ENCODE data around the gene CTSD. TPM values are rescaled to one million over a fixed set of nuclear protein-coding genes. Genes with fewer than 3 reads are reported as not detected.
A peak's percentile ranks its signal among the peaks of the same experiment; 100 is the strongest.

Gene CTSD
- total RNA-seq, 1 donor from 2014 or later, result 44.9 TPM

DNA sequence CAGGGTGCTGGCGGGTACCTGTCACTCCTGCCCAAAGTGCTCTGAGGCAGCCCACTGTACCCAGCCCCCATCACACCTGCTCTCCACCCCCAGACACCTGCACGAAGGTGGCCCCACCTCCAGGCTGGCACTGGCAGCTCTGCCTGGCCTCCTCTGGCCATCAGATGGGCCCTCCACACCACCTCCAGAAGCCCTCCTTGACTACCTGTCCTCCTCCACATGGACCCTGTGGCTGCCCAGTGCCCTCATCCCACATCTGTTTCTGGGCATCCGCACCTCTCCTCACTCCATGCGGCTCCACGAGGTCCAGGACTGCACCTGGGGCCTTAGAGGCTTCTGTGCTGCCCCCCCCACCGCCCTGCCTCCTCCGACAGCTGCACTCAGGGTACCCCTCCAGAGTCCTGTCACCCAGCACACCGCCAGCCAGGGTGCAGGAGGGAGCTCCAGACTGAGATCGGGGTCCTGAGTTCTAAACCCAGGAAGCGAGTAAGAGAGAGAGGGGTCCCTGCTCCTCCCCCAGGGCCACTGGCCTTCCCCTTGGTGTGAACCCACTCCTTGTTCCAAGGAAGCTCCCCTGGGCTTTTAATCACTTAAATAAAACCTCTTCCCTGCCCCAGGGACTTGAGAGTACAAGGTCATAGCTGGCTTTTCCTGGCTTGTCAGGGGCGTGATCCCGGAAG, 1.7 kb downstream of the CTSD start:
- no peaks in the 10 kb centered on the region for H3K27me3 ChIP-seq (ENCODE audit: control insufficient read depth in 3 of 3, insufficient read depth in 3 of 3, low read length in 3 of 3)
- H3K9ac ChIP-seq (ENCODE audit: low read depth in 1 of 3, low read length in 3 of 3), result peak overlapping the region; percentile 89 to 97 (median 92)
- H3K4me3 ChIP-seq (ENCODE audit: low read length in 3 of 3), result peak overlapping the region; percentile 80 to 91 (median 86)
- peaks cover 43 to 69% (median 61%) of the 10 kb centered on the region in 3 donors for H3K4me1 ChIP-seq (ENCODE audit: control insufficient read depth in 3 of 3, insufficient read depth in 3 of 3, low read length in 3 of 3)
- H3K9me3 ChIP-seq (ENCODE audit: control insufficient read depth in 3 of 3, low read length in 3 of 3), result no peaks in the 10 kb centered on the region
- H3K36me3 ChIP-seq (ENCODE audit: control insufficient read depth in 3 of 3, insufficient read depth in 3 of 3, low read length in 3 of 3), result peaks cover 19 to 35% (median 22%) of the 10 kb centered on the region in 3 donors
- peak overlapping the region; percentile 96 for H3K27ac ChIP-seq (ENCODE audit: low read depth, low read length)

DNA sequence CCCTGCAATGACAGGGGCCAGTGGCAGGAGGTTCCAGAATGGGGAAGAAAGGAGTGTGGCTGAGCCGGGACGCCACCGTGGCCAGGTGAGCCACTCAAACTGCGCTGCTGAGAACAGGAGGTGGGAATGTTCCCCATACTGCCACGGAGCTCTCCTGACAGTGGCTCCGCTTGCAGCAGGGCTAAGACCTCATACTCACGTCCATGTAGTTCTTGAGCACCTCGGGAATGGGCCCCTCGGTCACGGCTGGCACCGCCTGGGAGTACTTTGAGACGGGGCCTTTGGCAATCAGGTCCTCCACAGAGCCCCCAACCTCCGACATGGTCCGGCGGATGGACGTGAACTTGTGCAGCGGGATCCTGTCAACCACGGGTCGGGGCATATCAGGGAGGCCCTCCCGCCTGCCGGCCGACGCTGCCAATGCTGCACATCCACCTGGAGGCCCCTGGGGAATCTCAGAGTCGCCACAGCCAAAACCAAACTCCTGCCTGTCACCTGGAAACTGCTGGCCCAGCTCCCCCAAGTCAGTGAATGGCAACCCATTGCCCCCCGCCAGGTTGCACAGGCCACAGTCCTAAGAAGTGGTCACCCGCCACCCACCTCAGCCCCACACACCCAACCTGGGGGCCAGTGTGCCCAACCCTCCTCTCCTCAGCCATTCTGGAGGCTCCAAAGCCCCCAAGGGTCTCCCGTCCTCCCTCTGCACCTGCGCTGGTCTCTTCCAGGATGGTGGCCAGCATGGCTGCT, 2.4 kb downstream of the CTSD start:
- peaks cover 23 to 39% (median 24%) of the 10 kb centered on the region in 3 donors for H3K36me3 ChIP-seq (ENCODE audit: control insufficient read depth in 3 of 3, insufficient read depth in 3 of 3, low read length in 3 of 3)
- no peaks in the 10 kb centered on the region for H3K9me3 ChIP-seq (ENCODE audit: control insufficient read depth in 3 of 3, low read length in 3 of 3)
- peak overlapping the region; percentile 96 for H3K27ac ChIP-seq (ENCODE audit: low read depth, low read length)
- peak overlapping the region; percentile 80 to 91 (median 86) for H3K4me3 ChIP-seq (ENCODE audit: low read length in 3 of 3)
- H3K9ac ChIP-seq (ENCODE audit: low read depth in 1 of 3, low read length in 3 of 3), result peak overlapping the region; percentile 89 to 97 (median 92)
- H3K27me3 ChIP-seq (ENCODE audit: control insufficient read depth in 3 of 3, insufficient read depth in 3 of 3, low read length in 3 of 3), result no peaks in the 10 kb centered on the region
- H3K4me1 ChIP-seq (ENCODE audit: control insufficient read depth in 3 of 3, insufficient read depth in 3 of 3, low read length in 3 of 3), result peaks cover 50 to 76% (median 68%) of the 10 kb centered on the region in 3 donors

DNA sequence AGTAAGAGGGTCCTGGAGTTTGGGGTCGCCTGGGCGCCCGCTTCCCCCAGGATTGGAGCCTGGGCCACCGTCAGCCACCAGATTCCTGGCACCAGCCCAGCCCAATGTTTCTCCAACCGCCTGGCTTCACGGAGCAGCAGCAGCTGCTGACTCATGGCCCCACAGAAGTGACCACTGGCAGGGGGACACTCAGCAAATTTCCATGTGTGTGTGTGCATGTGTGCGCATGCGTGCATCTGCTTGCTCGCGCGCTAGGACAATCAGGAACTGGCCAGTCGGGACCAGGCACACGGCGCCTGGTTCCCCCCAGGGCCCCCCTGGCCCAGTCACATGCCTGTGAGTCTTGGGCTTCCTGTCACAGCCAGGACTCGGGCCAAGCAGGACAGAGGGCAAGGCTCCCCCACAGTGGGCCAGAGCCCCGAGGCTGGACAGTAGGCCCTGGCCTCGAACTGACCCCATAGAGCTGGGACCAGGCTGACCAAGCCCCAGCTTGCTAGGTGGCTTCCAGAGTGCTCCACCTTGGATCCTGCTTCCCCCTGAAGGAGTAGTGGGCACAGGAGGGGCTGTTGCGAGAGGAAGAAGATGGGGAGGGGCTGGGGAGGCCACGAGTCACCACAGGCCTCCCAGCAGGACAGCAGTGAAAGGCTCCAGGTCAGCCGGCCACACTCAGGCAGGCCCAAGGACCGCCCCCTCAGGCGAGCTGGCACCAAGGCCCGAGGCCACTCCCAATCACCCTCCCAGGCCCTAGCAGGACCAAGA, 3.2 kb downstream of the CTSD start:
- peak overlapping the region; percentile 96 for H3K27ac ChIP-seq (ENCODE audit: low read depth, low read length)
- H3K9me3 ChIP-seq (ENCODE audit: control insufficient read depth in 3 of 3, low read length in 3 of 3), result no peaks in the 10 kb centered on the region
- peaks cover 58 to 83% (median 76%) of the 10 kb centered on the region in 3 donors for H3K4me1 ChIP-seq (ENCODE audit: control insufficient read depth in 3 of 3, insufficient read depth in 3 of 3, low read length in 3 of 3)
- H3K4me3 ChIP-seq (ENCODE audit: low read length in 3 of 3), result peak overlapping the region; percentile 48 to 91 (median 64)
- peak overlapping the region; percentile 74 to 97 (median 92) for H3K9ac ChIP-seq (ENCODE audit: low read depth in 1 of 3, low read length in 3 of 3)
- H3K36me3 ChIP-seq (ENCODE audit: control insufficient read depth in 3 of 3, insufficient read depth in 3 of 3, low read length in 3 of 3), result peaks cover 31 to 47% (median 31%) of the 10 kb centered on the region in 3 donors
- H3K27me3 ChIP-seq (ENCODE audit: control insufficient read depth in 3 of 3, insufficient read depth in 3 of 3, low read length in 3 of 3), result no peaks in the 10 kb centered on the region

DNA sequence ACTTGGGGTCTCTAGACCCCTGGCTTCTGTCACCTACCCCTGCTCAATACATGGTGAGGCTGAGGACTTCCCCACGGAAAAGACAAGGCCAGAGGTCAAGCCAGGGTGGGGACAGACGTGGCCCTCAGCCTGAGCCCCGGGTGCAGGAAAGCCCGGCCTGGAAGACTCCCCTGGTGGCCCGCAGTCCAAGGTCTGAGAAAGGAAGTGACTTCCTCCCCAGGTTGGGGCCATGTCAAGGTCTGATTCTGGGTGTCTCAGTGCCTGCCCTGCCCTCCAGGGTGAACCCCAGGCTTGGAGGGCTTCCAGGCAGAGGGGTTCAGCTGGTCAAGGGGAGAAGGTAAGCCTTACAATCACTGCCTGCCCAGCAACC, 3.9 kb downstream of the CTSD start:
- Histone ChIP-seq H3K4me3 (ENCODE audit: low read length in 3 of 3) (peak overlapping the region; percentile 48 to 91 (median 64)), H3K27ac (ENCODE audit: low read depth, low read length) (peak overlapping the region; percentile 96), H3K9me3 (ENCODE audit: control insufficient read depth in 3 of 3, low read length in 3 of 3) (no peaks in the 10 kb centered on the region), H3K9ac (ENCODE audit: low read depth in 1 of 3, low read length in 3 of 3) (peak overlapping the region; percentile 65 to 97 (median 76)), H3K4me1 (ENCODE audit: control insufficient read depth in 3 of 3, insufficient read depth in 3 of 3, low read length in 3 of 3) (peaks cover 64 to 90% (median 83%) of the 10 kb centered on the region in 3 donors), H3K36me3 (ENCODE audit: control insufficient read depth in 3 of 3, insufficient read depth in 3 of 3, low read length in 3 of 3) (peaks cover 38 to 54% (median 38%) of the 10 kb centered on the region in 3 donors), H3K27me3 (ENCODE audit: control insufficient read depth in 3 of 3, insufficient read depth in 3 of 3, low read length in 3 of 3) (no peaks in the 10 kb centered on the region)

DNA sequence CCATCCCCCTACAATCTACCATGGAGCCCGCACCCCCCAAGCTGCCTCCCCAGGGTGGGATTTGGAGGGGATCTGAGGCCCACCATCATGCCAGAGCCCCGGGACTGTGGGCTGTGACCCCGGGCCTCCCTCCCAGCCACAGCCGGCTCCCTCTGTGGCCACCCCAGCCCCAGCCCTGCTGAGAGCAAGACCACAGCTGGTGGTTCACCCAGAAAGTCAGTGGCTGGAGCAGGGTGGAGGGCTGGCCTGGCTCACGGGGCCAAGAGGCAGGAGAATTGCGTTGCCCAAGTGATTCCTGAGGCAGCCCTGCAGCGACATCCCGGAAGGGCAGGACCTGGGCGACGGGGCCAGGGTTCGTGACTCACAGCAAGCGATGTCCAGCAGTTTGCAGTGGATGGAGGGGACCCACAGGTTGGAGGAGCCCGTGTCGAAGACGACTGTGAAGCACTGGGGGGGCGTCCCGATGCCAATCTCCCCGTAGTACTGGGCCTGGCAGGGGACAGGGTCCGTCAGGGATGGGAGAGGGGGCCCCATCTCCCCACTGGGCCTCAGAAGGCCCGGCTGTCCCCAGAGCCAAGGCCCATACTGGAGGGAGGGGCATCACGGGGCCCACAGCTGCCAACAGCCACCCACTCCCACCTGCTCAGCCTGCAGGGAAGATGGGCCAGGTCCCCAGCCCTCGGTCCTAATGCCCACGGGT, 4.4 kb downstream of the CTSD start:
- Histone ChIP-seq H3K27me3 (ENCODE audit: control insufficient read depth in 3 of 3, insufficient read depth in 3 of 3, low read length in 3 of 3) (no peaks in the 10 kb centered on the region), H3K27ac (ENCODE audit: low read depth, low read length) (peak overlapping the region; percentile 96), H3K36me3 (ENCODE audit: control insufficient read depth in 3 of 3, insufficient read depth in 3 of 3, low read length in 3 of 3) (peaks cover 43 to 59% (median 44%) of the 10 kb centered on the region in 3 donors), H3K9ac (ENCODE audit: low read depth in 1 of 3, low read length in 3 of 3) (peak overlapping the region; percentile 65 to 97 (median 76)), H3K9me3 (ENCODE audit: control insufficient read depth in 3 of 3, low read length in 3 of 3) (no peaks in the 10 kb centered on the region), H3K4me1 (ENCODE audit: control insufficient read depth in 3 of 3, insufficient read depth in 3 of 3, low read length in 3 of 3) (peaks cover 64 to 92% (median 80%) of the 10 kb centered on the region in 3 donors), H3K4me3 (ENCODE audit: low read length in 3 of 3) (peak overlapping the region in 2 of 3 donors; percentile 64 to 91)

DNA sequence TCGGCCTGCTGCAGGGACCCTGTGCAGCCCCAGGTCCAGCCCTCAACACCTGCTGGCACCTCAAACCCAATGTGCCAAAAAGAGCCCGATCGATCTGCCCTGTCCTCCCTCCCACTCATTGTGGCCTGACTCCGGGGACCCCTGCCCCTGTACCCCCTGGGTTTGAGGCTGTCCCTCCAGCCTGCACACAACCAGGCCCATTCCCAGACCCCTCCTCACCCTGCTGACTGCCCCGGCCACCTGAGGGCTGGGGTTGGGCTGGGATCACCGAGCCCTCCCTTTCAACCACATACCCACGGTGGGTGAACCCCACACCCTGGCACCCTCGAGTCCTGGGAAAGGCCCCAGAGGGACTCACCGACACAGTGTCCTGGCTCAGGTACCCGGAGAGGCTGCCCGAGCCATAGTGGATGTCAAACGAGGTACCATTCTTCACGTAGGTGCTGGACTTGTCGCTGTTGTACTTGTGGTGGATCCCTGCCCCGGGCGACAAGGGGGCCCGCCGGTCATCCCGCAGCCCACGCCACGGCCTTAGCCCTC, 5.0 kb downstream of the CTSD start:
- H3K4me3 ChIP-seq (ENCODE audit: low read length in 3 of 3), result no peak overlapping the region
- H3K4me1 ChIP-seq (ENCODE audit: control insufficient read depth in 3 of 3, insufficient read depth in 3 of 3, low read length in 3 of 3), result peaks cover 64 to 94% (median 81%) of the 10 kb centered on the region in 3 donors
- H3K27me3 ChIP-seq (ENCODE audit: control insufficient read depth in 3 of 3, insufficient read depth in 3 of 3, low read length in 3 of 3), result no peaks in the 10 kb centered on the region
- peaks cover 46 to 63% (median 49%) of the 10 kb centered on the region in 3 donors for H3K36me3 ChIP-seq (ENCODE audit: control insufficient read depth in 3 of 3, insufficient read depth in 3 of 3, low read length in 3 of 3)
- H3K9me3 ChIP-seq (ENCODE audit: control insufficient read depth in 3 of 3, low read length in 3 of 3), result no peaks in the 10 kb centered on the region
- H3K27ac ChIP-seq (ENCODE audit: low read depth, low read length), result peak overlapping the region; percentile 96
- peak overlapping the region in 2 of 3 donors; percentile 20 to 97 for H3K9ac ChIP-seq (ENCODE audit: low read depth in 1 of 3, low read length in 3 of 3)

DNA sequence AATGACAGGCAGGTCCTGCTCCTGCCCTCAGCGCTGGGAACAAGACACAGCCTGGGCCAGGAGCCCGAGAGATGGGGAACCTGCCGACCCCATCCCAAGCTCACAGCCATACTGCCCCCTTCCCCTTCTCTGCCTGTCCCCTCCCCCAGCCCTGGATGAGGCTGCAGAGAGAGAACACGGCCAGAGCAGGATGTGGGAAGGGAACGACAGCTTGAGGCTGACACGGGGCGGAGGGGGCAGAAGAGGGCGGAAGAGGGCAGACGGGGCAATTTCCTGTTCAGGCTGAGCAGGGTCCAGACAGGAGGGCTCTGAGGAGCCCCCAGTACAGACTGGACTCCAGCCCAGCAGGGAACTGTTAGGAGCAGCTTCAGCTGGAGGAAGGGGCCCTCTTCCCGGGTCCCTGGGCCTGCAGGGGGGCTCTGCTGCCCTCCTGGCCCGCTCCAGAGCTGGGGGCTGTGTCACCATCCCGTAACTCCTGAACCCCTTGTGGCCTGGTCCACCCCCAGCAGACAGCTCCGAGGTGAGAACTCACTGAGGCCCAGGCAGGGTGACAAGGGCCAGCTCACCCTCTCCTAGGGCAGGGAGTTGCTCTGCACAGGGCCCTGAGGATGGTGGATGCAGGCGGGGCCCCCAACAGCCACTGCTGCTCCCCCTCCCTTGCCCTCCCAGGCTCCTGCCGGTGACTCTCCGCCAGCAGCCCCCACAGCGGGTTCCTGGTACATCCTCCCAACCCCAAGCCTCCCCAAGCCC, 5.7 kb downstream of the CTSD start:
- no peak overlapping the region for H3K4me3 ChIP-seq (ENCODE audit: low read length in 3 of 3)
- H3K27ac ChIP-seq (ENCODE audit: low read depth, low read length), result peak overlapping the region; percentile 96
- peaks cover 64 to 97% (median 83%) of the 10 kb centered on the region in 3 donors for H3K4me1 ChIP-seq (ENCODE audit: control insufficient read depth in 3 of 3, insufficient read depth in 3 of 3, low read length in 3 of 3)
- peak overlapping the region in 2 of 3 donors; percentile 20 to 97 for H3K9ac ChIP-seq (ENCODE audit: low read depth in 1 of 3, low read length in 3 of 3)
- H3K9me3 ChIP-seq (ENCODE audit: control insufficient read depth in 3 of 3, low read length in 3 of 3), result no peaks in the 10 kb centered on the region
- no peaks in the 10 kb centered on the region for H3K27me3 ChIP-seq (ENCODE audit: control insufficient read depth in 3 of 3, insufficient read depth in 3 of 3, low read length in 3 of 3)
- peaks cover 52 to 69% (median 55%) of the 10 kb centered on the region in 3 donors for H3K36me3 ChIP-seq (ENCODE audit: control insufficient read depth in 3 of 3, insufficient read depth in 3 of 3, low read length in 3 of 3)

DNA sequence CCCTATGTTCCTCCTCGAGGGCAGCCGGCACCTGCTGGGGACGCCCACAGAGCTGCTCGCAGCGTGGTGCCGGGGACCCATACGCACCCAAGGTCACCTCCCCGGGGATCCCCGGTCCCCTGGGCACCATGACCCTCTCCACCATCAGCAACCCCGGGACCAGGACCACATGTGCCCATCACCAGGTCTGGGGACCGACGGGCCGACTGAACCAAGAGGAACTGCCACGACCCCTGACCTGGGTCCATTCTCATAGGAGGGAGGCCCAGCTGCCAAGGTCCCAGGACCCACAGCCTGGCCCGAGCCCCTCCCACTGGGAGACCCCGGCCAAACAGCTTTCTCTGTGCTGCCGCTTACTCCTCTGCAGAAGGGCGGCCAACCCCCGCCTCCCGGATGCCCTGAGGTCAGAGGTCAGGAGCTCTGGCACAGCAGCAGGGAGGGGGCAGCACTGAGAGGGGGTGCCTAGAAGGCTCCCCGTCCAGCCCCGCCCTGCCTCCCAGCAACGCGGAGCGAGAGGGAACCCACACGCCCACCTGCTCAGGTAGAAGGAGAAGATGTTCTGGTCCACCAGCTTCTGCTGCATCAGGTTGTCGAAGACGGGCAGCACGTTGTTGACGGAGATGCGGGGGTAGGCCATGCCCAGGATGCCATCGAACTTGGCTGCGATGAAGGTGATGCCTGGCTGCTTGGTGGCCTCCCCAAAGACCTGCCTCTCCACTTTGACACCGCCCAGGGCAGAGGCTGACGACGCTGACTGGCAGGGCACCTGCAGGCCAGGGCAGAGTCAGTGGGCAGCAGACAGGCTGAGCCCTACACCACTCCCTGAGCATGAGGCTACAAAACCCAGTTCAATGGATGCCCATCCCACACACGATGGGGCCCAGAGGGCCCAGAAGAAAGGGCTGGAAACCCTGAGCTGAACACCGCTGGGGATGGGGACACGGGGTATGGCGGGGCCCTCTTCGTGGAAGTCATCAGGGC, 6.6 kb downstream of the CTSD start:
- peak overlapping the region in 1 of 3 donors; percentile 25 for H3K9ac ChIP-seq (ENCODE audit: low read depth in 1 of 3, low read length in 3 of 3)
- no peaks in the 10 kb centered on the region for H3K27me3 ChIP-seq (ENCODE audit: control insufficient read depth in 3 of 3, insufficient read depth in 3 of 3, low read length in 3 of 3)
- no peak overlapping the region for H3K4me3 ChIP-seq (ENCODE audit: low read length in 3 of 3)
- peak overlapping the region; percentile 36 for H3K27ac ChIP-seq (ENCODE audit: low read depth, low read length)
- H3K9me3 ChIP-seq (ENCODE audit: control insufficient read depth in 3 of 3, low read length in 3 of 3), result no peaks in the 10 kb centered on the region
- H3K36me3 ChIP-seq (ENCODE audit: control insufficient read depth in 3 of 3, insufficient read depth in 3 of 3, low read length in 3 of 3), result peaks cover 55 to 75% (median 60%) of the 10 kb centered on the region in 3 donors
- peaks cover 64 to 97% (median 83%) of the 10 kb centered on the region in 3 donors for H3K4me1 ChIP-seq (ENCODE audit: control insufficient read depth in 3 of 3, insufficient read depth in 3 of 3, low read length in 3 of 3)
